ENCODE results near the gene FAM53A.

The FAM53A gene

DNA sequence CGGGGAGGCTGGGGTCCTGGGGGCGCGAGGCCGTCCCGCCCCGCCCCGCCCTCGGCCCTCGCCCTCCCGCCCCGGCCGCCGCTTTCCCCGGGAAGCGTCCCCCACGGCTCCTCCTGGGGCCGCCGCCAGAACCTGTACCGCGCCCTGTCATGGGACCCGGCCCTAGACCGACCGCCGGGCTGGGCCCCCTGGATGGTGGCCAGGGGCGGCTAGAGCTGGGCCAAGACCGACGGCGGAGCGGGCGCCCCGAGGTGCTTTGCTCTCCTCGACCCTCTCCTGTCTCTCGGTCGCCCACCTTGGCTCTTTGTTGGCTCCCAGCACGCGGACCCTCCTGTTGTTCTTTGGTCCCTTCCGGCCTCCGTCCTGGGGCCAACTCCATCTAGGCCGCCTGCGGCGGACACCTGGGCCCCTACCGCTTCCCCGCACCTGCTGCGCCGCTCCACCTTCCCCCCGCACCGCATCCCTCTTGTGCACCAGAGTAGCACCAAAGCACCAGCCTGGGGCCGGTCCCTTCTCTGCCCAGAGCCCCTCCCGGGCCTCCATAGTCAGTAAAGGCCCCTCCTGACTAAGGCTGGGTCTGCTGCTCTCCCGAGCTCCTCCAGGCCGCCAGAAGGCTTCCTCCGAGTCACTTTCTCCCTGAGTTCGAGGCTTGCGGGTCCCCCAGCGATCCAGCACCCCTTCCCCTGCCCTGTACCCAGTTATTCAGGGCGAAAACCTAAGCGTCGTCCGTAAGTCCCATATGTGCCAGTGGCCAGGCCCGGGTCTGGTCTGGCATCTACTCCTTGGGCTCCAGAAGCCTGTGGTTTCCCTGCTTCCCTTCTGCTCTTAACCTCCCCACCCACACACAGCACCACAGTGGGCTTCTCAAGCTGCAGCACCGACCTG is 37.8 kb upstream of the FAM53A start:
- H3K4ac ChIP-seq (ENCODE audit: low read depth, low read length): peak overlapping the region; percentile 88
- peaks cover 30% of the 10 kb centered on the region for H3K79me2 ChIP-seq (ENCODE audit: control insufficient read depth, insufficient read depth, low read length)
- no CpG with 5 or more reads among the region's 61 CpGs for WGBS (ENCODE audit: extremely low coverage, insufficient coverage, low lambda C conversion rate)
- peak overlapping the region; percentile 9 for H2BK120ac ChIP-seq (ENCODE audit: low read depth, low read length)
- H3K36me3 ChIP-seq (ENCODE audit: control insufficient read depth, insufficient read depth, low read length): peaks cover 10% of the 10 kb centered on the region
- H3K4me1 ChIP-seq (ENCODE audit: control insufficient read depth, low read depth, low read length): peaks cover 5% of the 10 kb centered on the region
- peak overlapping the region; percentile 73 for H3K18ac ChIP-seq (ENCODE audit: low read length)
- peak overlapping the region; percentile 91 for H3K9ac ChIP-seq (ENCODE audit: low read length)
- H3K4me3 ChIP-seq (ENCODE audit: low read length): peak overlapping the region; percentile 94
- H4K5ac ChIP-seq (ENCODE audit: low read length): no peak overlapping the region
- no peak overlapping the region for H2BK5ac ChIP-seq (ENCODE audit: low read length)
- no peak overlapping the region for H4K8ac ChIP-seq (ENCODE audit: low read depth, low read length)
- H3K23ac ChIP-seq (ENCODE audit: low read length): peak overlapping the region; percentile 15
- peaks cover 20% of the 10 kb centered on the region for H3K79me1 ChIP-seq (ENCODE audit: low read length)
- H3K27ac ChIP-seq (ENCODE audit: low read depth, low read length): no peak overlapping the region
- H3K56ac ChIP-seq (ENCODE audit: low read length): peak overlapping the region; percentile 97
- peak overlapping the region; percentile 93 for H3K4me2 ChIP-seq (ENCODE audit: low read length)
- H2BK15ac ChIP-seq (replicated peaks; ENCODE audit: low read depth): no peak overlapping the region
- H2AK5ac ChIP-seq (ENCODE audit: low read length): peak overlapping the region; percentile 38
- no peaks in the 10 kb centered on the region for H3K27me3 ChIP-seq (ENCODE audit: insufficient read depth, low read length, poor library complexity)
- DNase-seq: no peak

DNA sequence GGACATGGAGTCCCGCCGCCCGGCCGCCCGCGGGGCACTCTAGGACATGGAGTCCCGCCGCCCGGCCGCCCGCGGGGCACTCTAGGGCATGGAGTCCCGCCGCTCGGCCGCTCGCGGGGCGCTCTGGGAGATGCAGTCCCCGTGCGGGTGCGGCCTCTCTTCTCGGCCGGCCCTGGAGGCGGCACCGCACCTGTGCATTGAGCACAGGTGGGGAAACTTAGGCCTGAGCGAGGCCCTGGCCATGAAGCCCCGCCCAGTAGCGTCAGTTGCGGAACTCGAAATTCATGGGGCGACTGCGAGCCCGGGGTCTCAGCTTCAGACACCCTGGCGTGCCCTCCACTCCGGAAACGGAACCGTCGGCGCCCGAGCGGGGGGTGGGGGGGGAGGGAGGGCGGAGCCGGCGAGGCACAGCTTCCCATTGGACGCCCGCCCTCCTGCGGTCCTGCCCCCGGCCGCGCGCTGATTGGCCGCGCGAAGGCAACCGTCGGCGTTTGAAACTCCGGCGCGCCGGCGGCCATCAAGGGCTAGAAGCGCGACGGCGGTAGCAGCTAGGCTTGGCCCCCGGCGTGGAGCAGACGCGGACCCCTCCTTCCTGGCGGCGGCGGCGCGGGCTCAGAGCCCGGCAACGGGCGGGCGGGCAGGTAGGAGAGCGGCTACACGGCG is 37.0 kb upstream of the FAM53A start, which contains the start of the genes TACC3 and TMEM129:
Gene TACC3, plus strand, starts transcription at position 519 of the 663 bp plus-strand sequence. CDS start 1,901 bp downstream, outside the sequence.
Gene TMEM129, minus strand, starts transcription at position 321 of the 663 bp plus-strand sequence. CDS start 486 bp downstream, outside the sequence.
- Histone ChIP-seq H4K8ac (ENCODE audit: low read depth, low read length) (no peak within 1 kb of the TSS), H3K4ac (ENCODE audit: low read depth, low read length) (peak within 1 kb of the TSS; percentile 88), H3K4me3 (ENCODE audit: low read length) (peak within 1 kb of the TSS; percentile 94), H3K18ac (ENCODE audit: low read length) (peak within 1 kb of the TSS; percentile 73), H3K36me3 (ENCODE audit: control insufficient read depth, insufficient read depth, low read length) (peaks cover 10% of the 10 kb centered on the region), H2BK15ac (replicated peaks; ENCODE audit: low read depth) (no peak within 1 kb of the TSS), H2BK120ac (ENCODE audit: low read depth, low read length) (peak within 1 kb of the TSS; percentile 9), H3K79me1 (ENCODE audit: low read length) (peaks cover 21% of the 10 kb centered on the region), H4K5ac (ENCODE audit: low read length) (no peak within 1 kb of the TSS), H2AK5ac (ENCODE audit: low read length) (peak within 1 kb of the TSS; percentile 38), H3K4me2 (ENCODE audit: low read length) (peak within 1 kb of the TSS; percentile 93), H3K9ac (ENCODE audit: low read length) (peak within 1 kb of the TSS; percentile 98), H3K27ac (ENCODE audit: low read depth, low read length) (peak within 1 kb of the TSS; percentile 79), H3K56ac (ENCODE audit: low read length) (peak within 1 kb of the TSS; percentile 99), H3K23ac (ENCODE audit: low read length) (peak within 1 kb of the TSS; percentile 99), H3K79me2 (ENCODE audit: control insufficient read depth, insufficient read depth, low read length) (peaks cover 30% of the 10 kb centered on the region), H3K4me1 (ENCODE audit: control insufficient read depth, low read depth, low read length) (peaks cover 5% of the 10 kb centered on the region), H3K27me3 (ENCODE audit: insufficient read depth, low read length, poor library complexity) (no peaks in the 10 kb centered on the region), H2BK5ac (ENCODE audit: low read length) (no peak within 1 kb of the TSS)
- DNase-seq: peak; percentile 98
- no CpG with 5 or more reads among the region's 83 CpGs for WGBS (ENCODE audit: extremely low coverage, insufficient coverage, low lambda C conversion rate)

- Histone ChIP-seq H3K18ac (ENCODE audit: low read length) (peak overlapping the region; percentile 0), H3K4me3 (ENCODE audit: low read length) (peak overlapping the region; percentile 76), H3K23ac (ENCODE audit: low read length) (peak overlapping the region; percentile 99)
These were observed 36.3 kb upstream of the FAM53A start for GRCh38 chr4:1720163-1720983.

GRCh38 chr4:1718095-1718850 is 34.2 kb upstream of the FAM53A start:
- Histone ChIP-seq H3K56ac (ENCODE audit: low read length) (no peak overlapping the region), H3K4me1 (ENCODE audit: control insufficient read depth, low read depth, low read length) (peaks cover 5% of the 10 kb centered on the region), H3K36me3 (ENCODE audit: control insufficient read depth, insufficient read depth, low read length) (peaks cover 2% of the 10 kb centered on the region), H2BK120ac (ENCODE audit: low read depth, low read length) (no peak overlapping the region), H3K23ac (ENCODE audit: low read length) (no peak overlapping the region), H2BK15ac (replicated peaks; ENCODE audit: low read depth) (no peak overlapping the region), H3K4me2 (ENCODE audit: low read length) (no peak overlapping the region), H3K79me2 (ENCODE audit: control insufficient read depth, insufficient read depth, low read length) (peaks cover 25% of the 10 kb centered on the region), H3K79me1 (ENCODE audit: low read length) (peaks cover 15% of the 10 kb centered on the region), H3K27me3 (ENCODE audit: insufficient read depth, low read length, poor library complexity) (no peaks in the 10 kb centered on the region), H3K4me3 (ENCODE audit: low read length) (no peak overlapping the region), H2BK5ac (ENCODE audit: low read length) (no peak overlapping the region), H3K18ac (ENCODE audit: low read length) (no peak overlapping the region), H3K9ac (ENCODE audit: low read length) (no peak overlapping the region), H3K4ac (ENCODE audit: low read depth, low read length) (no peak overlapping the region), H3K27ac (ENCODE audit: low read depth, low read length) (no peak overlapping the region), H2AK5ac (ENCODE audit: low read length) (no peak overlapping the region), H4K8ac (ENCODE audit: low read depth, low read length) (no peak overlapping the region), H4K5ac (ENCODE audit: low read length) (no peak overlapping the region)
- WGBS (ENCODE audit: extremely low coverage, insufficient coverage, low lambda C conversion rate): no CpG with 5 or more reads among the region's 31 CpGs
- DNase-seq: no peak

More at GRCh38 chr4:1720163-1720983, 36.3 kb upstream of the FAM53A start:
- Histone ChIP-seq H3K56ac (ENCODE audit: low read length) (peak overlapping the region; percentile 99), H2BK15ac (replicated peaks; ENCODE audit: low read depth) (no peak overlapping the region), H3K27me3 (ENCODE audit: insufficient read depth, low read length, poor library complexity) (no peaks in the 10 kb centered on the region), H2AK5ac (ENCODE audit: low read length) (no peak overlapping the region), H3K4me2 (ENCODE audit: low read length) (peak overlapping the region; percentile 70), H3K27ac (ENCODE audit: low read depth, low read length) (peak overlapping the region; percentile 79), H3K4ac (ENCODE audit: low read depth, low read length) (no peak overlapping the region), H3K79me2 (ENCODE audit: control insufficient read depth, insufficient read depth, low read length) (peaks cover 30% of the 10 kb centered on the region), H3K36me3 (ENCODE audit: control insufficient read depth, insufficient read depth, low read length) (peaks cover 9% of the 10 kb centered on the region), H4K5ac (ENCODE audit: low read length) (no peak overlapping the region), H3K4me1 (ENCODE audit: control insufficient read depth, low read depth, low read length) (peaks cover 5% of the 10 kb centered on the region), H3K79me1 (ENCODE audit: low read length) (peaks cover 20% of the 10 kb centered on the region), H2BK5ac (ENCODE audit: low read length) (no peak overlapping the region), H3K9ac (ENCODE audit: low read length) (peak overlapping the region; percentile 98), H4K8ac (ENCODE audit: low read depth, low read length) (no peak overlapping the region), H2BK120ac (ENCODE audit: low read depth, low read length) (no peak overlapping the region)
- no CpG with 5 or more reads among the region's 79 CpGs for WGBS (ENCODE audit: extremely low coverage, insufficient coverage, low lambda C conversion rate)
- DNase-seq: peak; percentile 61

Data from mesendoderm (in vitro differentiated cells).